ENCODE results near the gene CDC42EP1.

Gene CDC42EP1

DNA sequence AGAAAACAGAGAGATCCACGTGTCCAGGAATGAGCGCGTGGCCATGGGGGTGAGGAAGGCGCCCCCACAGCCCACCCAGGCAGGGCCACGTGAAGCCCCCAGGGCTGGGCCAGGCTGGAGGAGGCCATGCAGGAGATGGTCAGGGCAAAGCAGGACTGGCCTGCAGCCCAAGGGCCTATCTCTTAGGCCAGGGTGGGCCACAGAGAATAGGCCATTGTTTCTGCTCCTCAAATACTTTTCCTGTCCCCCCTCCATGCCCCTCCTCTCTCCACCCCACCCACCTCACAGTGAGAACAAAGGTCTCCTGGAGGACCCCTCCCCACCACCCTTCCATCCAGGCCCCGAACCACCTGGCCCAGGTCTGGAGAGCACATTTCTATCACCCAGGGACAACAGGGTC is 8.3 kb upstream of the CDC42EP1 start:
- TF ChIP-seq BHLHE40 (IDR thresholded peaks at IDR 0.05; ENCODE audit: borderline replicate concordance) (no peak), HDGF (IDR thresholded peaks at IDR 0.05; ENCODE audit: borderline replicate concordance) (no peak), ARNT (IDR thresholded peaks at IDR 0.05) (no peak), SUZ12 (IDR thresholded peaks at IDR 0.05) (no peak), ZNF384 (IDR thresholded peaks at IDR 0.05) (no peak), LEF1 (IDR thresholded peaks at IDR 0.05; ENCODE audit: borderline replicate concordance) (no peak), NFRKB (IDR thresholded peaks at IDR 0.05) (no peak), ELF4 (IDR thresholded peaks at IDR 0.05) (no peak), FOXM1 (IDR thresholded peaks at IDR 0.05; ENCODE audit: borderline replicate concordance) (no peak), FOXA1 (IDR thresholded peaks at IDR 0.05) (no peak), L3MBTL2 (conservative IDR thresholded peaks at IDR 0.05) (no peak), CTBP1 (IDR thresholded peaks at IDR 0.05; ENCODE audit: borderline replicate concordance) (no peak), FOXK2 (IDR thresholded peaks at IDR 0.05) (no peak), TARDBP (IDR thresholded peaks at IDR 0.05) (no peak), SP1 (IDR thresholded peaks at IDR 0.05) (no peak)
- TF ChIP-seq, protein P1, sequence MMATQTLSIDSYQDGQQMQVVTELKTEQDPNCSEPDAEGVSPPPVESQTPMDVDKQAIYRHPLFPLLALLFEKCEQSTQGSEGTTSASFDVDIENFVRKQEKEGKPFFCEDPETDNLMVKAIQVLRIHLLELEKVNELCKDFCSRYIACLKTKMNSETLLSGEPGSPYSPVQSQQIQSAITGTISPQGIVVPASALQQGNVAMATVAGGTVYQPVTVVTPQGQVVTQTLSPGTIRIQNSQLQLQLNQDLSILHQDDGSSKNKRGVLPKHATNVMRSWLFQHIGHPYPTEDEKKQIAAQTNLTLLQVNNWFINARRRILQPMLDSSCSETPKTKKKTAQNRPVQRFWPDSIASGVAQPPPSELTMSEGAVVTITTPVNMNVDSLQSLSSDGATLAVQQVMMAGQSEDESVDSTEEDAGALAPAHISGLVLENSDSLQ (IDR thresholded peaks at IDR 0.05), result no peak
- ChIA-PET POLR2A (interaction anchor here (4.2 kb wide), 1 partner anchor 9 kb away, joined by 25 read pairs; the partner anchor contains the start of gene CDC42EP1), CTCF (interaction anchor here (0.8 kb wide), 1 partner anchor 40 kb away, joined by 3 read pairs; no protein-coding TSS in a partner anchor)
- no peak for DNase-seq (ENCODE audit: extremely low spot score)

DNA sequence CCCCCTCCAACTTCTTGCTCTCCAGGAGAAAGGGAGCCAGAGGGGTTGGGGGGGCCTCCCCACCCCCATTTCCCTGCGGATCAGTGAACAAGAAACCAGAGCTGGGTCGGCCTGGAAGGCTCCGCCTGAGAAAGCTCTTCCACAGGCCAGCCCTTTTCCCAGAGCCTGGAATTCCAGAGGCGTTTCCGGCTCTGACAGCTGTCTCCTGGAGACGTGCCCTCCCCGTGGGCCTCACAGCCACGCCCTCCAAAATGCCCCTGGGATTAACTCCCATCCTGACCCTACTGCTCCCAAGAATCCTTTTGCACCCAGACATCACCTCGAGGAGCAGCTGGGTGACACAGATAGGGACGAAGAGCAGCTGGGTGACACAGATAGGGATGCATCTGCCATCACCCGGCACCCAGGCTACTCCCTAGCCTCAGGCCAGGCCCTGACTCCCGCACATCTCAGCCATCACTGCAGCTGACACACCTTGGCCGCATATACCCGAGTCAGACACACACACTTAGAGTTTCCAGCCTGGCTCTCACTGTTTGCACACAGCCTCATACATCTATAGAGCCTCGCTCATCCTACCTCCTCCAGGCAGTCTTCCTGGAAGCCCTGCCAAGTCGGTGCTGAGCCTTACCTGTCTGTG is 7.6 kb upstream of the CDC42EP1 start:
- ChIA-PET POLR2A (interaction anchor here (4.2 kb wide), 1 partner anchor 8 kb away, joined by 25 read pairs; the partner anchor contains the start of gene CDC42EP1), CTCF (interaction anchor here (0.5 to 1.5 kb wide), 2 partner anchors 9 to 507 kb away, joined by 6 to 8 read pairs; no protein-coding TSS in a partner anchor)
- DNase-seq (ENCODE audit: extremely low spot score), result no peak
- TF ChIP-seq L3MBTL2 (conservative IDR thresholded peaks at IDR 0.05) (no peak), BHLHE40 (IDR thresholded peaks at IDR 0.05; ENCODE audit: borderline replicate concordance) (no peak), FOXM1 (IDR thresholded peaks at IDR 0.05; ENCODE audit: borderline replicate concordance) (no peak), SUZ12 (IDR thresholded peaks at IDR 0.05) (no peak), FOXA1 (IDR thresholded peaks at IDR 0.05) (no peak), LEF1 (IDR thresholded peaks at IDR 0.05; ENCODE audit: borderline replicate concordance) (no peak), CTBP1 (IDR thresholded peaks at IDR 0.05; ENCODE audit: borderline replicate concordance) (no peak), FOXK2 (IDR thresholded peaks at IDR 0.05) (no peak), ZNF384 (IDR thresholded peaks at IDR 0.05) (no peak), HDGF (IDR thresholded peaks at IDR 0.05; ENCODE audit: borderline replicate concordance) (no peak), ARNT (IDR thresholded peaks at IDR 0.05) (no peak), SP1 (IDR thresholded peaks at IDR 0.05) (no peak), ELF4 (IDR thresholded peaks at IDR 0.05) (no peak), TARDBP (IDR thresholded peaks at IDR 0.05) (no peak), NFRKB (IDR thresholded peaks at IDR 0.05) (no peak)
- TF ChIP-seq, protein P1 (IDR thresholded peaks at IDR 0.05), result no peak

- no peak for TF ChIP-seq ARNT (IDR thresholded peaks at IDR 0.05)
- TF ChIP-seq TARDBP (IDR thresholded peaks at IDR 0.05), result no peak
- TF ChIP-seq NFRKB (IDR thresholded peaks at IDR 0.05), result no peak
- no peak for TF ChIP-seq LEF1 (IDR thresholded peaks at IDR 0.05; ENCODE audit: borderline replicate concordance)
- TF ChIP-seq FOXM1 (IDR thresholded peaks at IDR 0.05; ENCODE audit: borderline replicate concordance), result no peak
- no peak for TF ChIP-seq SP1 (IDR thresholded peaks at IDR 0.05)
- no peak for TF ChIP-seq L3MBTL2 (conservative IDR thresholded peaks at IDR 0.05)
- TF ChIP-seq FOXA1 (IDR thresholded peaks at IDR 0.05), result no peak
- no peak for TF ChIP-seq CTBP1 (IDR thresholded peaks at IDR 0.05; ENCODE audit: borderline replicate concordance)
- no peak for TF ChIP-seq BHLHE40 (IDR thresholded peaks at IDR 0.05; ENCODE audit: borderline replicate concordance)
- TF ChIP-seq, protein P1 (IDR thresholded peaks at IDR 0.05), result no peak
- no peak for TF ChIP-seq HDGF (IDR thresholded peaks at IDR 0.05; ENCODE audit: borderline replicate concordance)
- ChIA-PET CTCF (interaction anchor here (1.5 kb wide), 1 partner anchor 8 kb away, joined by 6 read pairs; no protein-coding TSS in a partner anchor), POLR2A (no interaction called here)
- no peak for DNase-seq (ENCODE audit: extremely low spot score)
These were observed 6.6 kb upstream of the CDC42EP1 start for GRCh38 chr22:37553725-37554124.

GRCh38 chr22:37555029-37555428 is 5.3 kb upstream of the CDC42EP1 start:
- TF ChIP-seq SP1 (IDR thresholded peaks at IDR 0.05) (no peak), L3MBTL2 (conservative IDR thresholded peaks at IDR 0.05) (no peak), NFRKB (IDR thresholded peaks at IDR 0.05) (no peak), FOXA1 (IDR thresholded peaks at IDR 0.05) (no peak), FOXK2 (IDR thresholded peaks at IDR 0.05) (no peak), FOXM1 (IDR thresholded peaks at IDR 0.05; ENCODE audit: borderline replicate concordance) (no peak), ZNF384 (IDR thresholded peaks at IDR 0.05) (no peak), SUZ12 (IDR thresholded peaks at IDR 0.05) (no peak), LEF1 (IDR thresholded peaks at IDR 0.05; ENCODE audit: borderline replicate concordance) (no peak), TARDBP (IDR thresholded peaks at IDR 0.05) (no peak), HDGF (IDR thresholded peaks at IDR 0.05; ENCODE audit: borderline replicate concordance) (no peak), CTBP1 (IDR thresholded peaks at IDR 0.05; ENCODE audit: borderline replicate concordance) (no peak), BHLHE40 (IDR thresholded peaks at IDR 0.05; ENCODE audit: borderline replicate concordance) (no peak), ELF4 (IDR thresholded peaks at IDR 0.05) (no peak), ARNT (IDR thresholded peaks at IDR 0.05) (no peak)
- TF ChIP-seq, protein P1 (IDR thresholded peaks at IDR 0.05), result no peak
- POLR2A ChIA-PET, result no interaction called here
- CTCF ChIA-PET, result no interaction called here
- DNase-seq (ENCODE audit: extremely low spot score), result no peak

GRCh38 chr22:37556710-37557109 is 3.6 kb upstream of the CDC42EP1 start:
- POLR2A ChIA-PET, result interaction anchor here (1.3 kb wide), 1 partner anchor 10 kb away, joined by 4 read pairs; no protein-coding TSS in a partner anchor
- TF ChIP-seq L3MBTL2 (conservative IDR thresholded peaks at IDR 0.05) (no peak), SUZ12 (IDR thresholded peaks at IDR 0.05) (no peak), ELF4 (IDR thresholded peaks at IDR 0.05) (no peak), FOXM1 (IDR thresholded peaks at IDR 0.05; ENCODE audit: borderline replicate concordance) (no peak), FOXA1 (IDR thresholded peaks at IDR 0.05) (no peak), NFRKB (IDR thresholded peaks at IDR 0.05) (no peak), BHLHE40 (IDR thresholded peaks at IDR 0.05; ENCODE audit: borderline replicate concordance) (no peak), CTBP1 (IDR thresholded peaks at IDR 0.05; ENCODE audit: borderline replicate concordance) (no peak)
- CTCF ChIA-PET, result interaction anchor here (1.4 kb wide), 1 partner anchor 10 kb away, joined by 3 read pairs; no protein-coding TSS in a partner anchor
- no peak for DNase-seq (ENCODE audit: extremely low spot score)
